Measurements from ENCODE around the gene SLC25A12.

SLC25A12 gene

DNA sequence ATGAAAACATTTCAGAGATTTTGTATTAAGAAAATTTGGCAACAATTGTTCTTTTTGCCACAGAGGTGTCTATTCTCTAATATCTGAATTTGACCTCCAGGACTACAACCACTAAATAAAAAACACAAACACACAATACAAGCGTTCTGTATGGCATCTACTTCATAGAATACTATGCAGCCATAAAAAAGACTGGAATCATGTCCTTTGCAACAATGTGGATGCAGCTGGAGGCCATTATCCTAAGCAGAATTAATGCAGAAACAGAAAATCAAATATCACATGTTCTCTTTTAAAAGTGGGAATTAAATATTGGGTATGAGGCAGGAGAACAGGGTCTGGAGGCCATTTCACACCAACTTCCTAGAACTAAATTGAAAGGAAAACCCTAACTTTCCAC is 19.5 kb downstream of the SLC25A12 start:
- H3K27ac ChIP-seq (ENCODE audit: poor library complexity, severe bottlenecking) = no peak overlapping the region

GRCh38 chr2:171864357-171864985 is 29.6 kb downstream of the SLC25A12 start:
- Histone ChIP-seq H3K27me3 (ENCODE audit: insufficient read depth, poor library complexity, severe bottlenecking) (no peaks in the 10 kb centered on the region), H3K4me1 (ENCODE audit: insufficient read depth, poor library complexity, severe bottlenecking) (peaks cover 5% of the 10 kb centered on the region), H3K4me3 (ENCODE audit: severe bottlenecking) (no peak overlapping the region), H3K36me3 (ENCODE audit: low read depth) (peaks cover 12% of the 10 kb centered on the region; the same call in 1 of the 2 replicates), H3K27ac (ENCODE audit: poor library complexity, severe bottlenecking) (no peak overlapping the region), H3K9me3 (ENCODE audit: severe bottlenecking) (no peaks in the 10 kb centered on the region)
- no peak for DNase-seq (ENCODE audit: low spot score)
- TF ChIP-seq CTCF (IDR thresholded peaks at IDR 0.05; ENCODE audit: poor library complexity, severe bottlenecking) = no peak
- no peak for ATAC-seq (ENCODE audit: low read depth)

More for the DNA sequence above, 19.5 kb downstream of the SLC25A12 start:
- H3K9me3 ChIP-seq (ENCODE audit: severe bottlenecking) = no peaks in the 10 kb centered on the region
- no peak for DNase-seq (ENCODE audit: low spot score)
- peaks cover 9% of the 10 kb centered on the region for H3K4me1 ChIP-seq (ENCODE audit: insufficient read depth, poor library complexity, severe bottlenecking)
- no peak for ATAC-seq (ENCODE audit: low read depth)
- 0 out of 2 replicates have a peak, but pooled peaks cover 3% of the 10 kb centered on the region for H3K36me3 ChIP-seq (ENCODE audit: low read depth)
- no peaks in the 10 kb centered on the region for H3K27me3 ChIP-seq (ENCODE audit: insufficient read depth, poor library complexity, severe bottlenecking)
- H3K4me3 ChIP-seq (ENCODE audit: severe bottlenecking) = no peak overlapping the region
- no peak for TF ChIP-seq CTCF (IDR thresholded peaks at IDR 0.05; ENCODE audit: poor library complexity, severe bottlenecking)

DNA sequence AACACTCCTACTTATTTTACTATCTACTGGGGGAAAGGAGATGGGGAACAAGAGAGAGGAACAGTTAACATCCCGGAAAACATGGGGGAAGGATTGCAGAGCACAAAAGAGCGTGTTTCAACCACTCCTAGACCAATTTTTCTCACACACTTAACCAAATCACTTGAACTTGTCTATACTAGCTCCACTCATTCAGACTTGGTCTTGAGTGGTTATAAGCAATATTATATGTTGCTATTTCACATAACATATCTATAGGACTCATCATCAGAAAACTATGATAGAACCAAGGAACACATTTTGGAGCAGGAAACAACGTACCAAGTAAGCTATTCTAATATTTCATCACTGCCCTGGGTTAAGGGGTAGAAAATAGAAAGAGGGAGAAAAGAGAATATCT is 31.5 kb downstream of the SLC25A12 start:
- DNase-seq (ENCODE audit: low spot score) (no peak), ATAC-seq (ENCODE audit: low read depth) (no peak)
- no peaks in the 10 kb centered on the region for H3K27me3 ChIP-seq (ENCODE audit: insufficient read depth, poor library complexity, severe bottlenecking)
- TF ChIP-seq CTCF (IDR thresholded peaks at IDR 0.05; ENCODE audit: poor library complexity, severe bottlenecking) = no peak
- peaks cover 7% of the 10 kb centered on the region; the same call in 1 of the 2 replicates for H3K36me3 ChIP-seq (ENCODE audit: low read depth)
- H3K27ac ChIP-seq (ENCODE audit: poor library complexity, severe bottlenecking) = no peak overlapping the region
- H3K4me1 ChIP-seq (ENCODE audit: insufficient read depth, poor library complexity, severe bottlenecking) = peaks cover 5% of the 10 kb centered on the region
- no peak overlapping the region for H3K4me3 ChIP-seq (ENCODE audit: severe bottlenecking)
- no peaks in the 10 kb centered on the region for H3K9me3 ChIP-seq (ENCODE audit: severe bottlenecking)

- H3K4me1 ChIP-seq (ENCODE audit: insufficient read depth, poor library complexity, severe bottlenecking) = no peaks in the 10 kb centered on the region
- H3K27ac ChIP-seq (ENCODE audit: poor library complexity, severe bottlenecking) = no peak overlapping the region
- H3K36me3 ChIP-seq (ENCODE audit: low read depth) = 0 out of 2 replicates have a peak, but pooled peaks cover 10% of the 10 kb centered on the region
- H3K9me3 ChIP-seq (ENCODE audit: severe bottlenecking) = no peaks in the 10 kb centered on the region
- DNase-seq (ENCODE audit: low spot score) (no peak), ATAC-seq (ENCODE audit: low read depth) (no peak)
- no peak for TF ChIP-seq CTCF (IDR thresholded peaks at IDR 0.05; ENCODE audit: poor library complexity, severe bottlenecking)
- H3K4me3 ChIP-seq (ENCODE audit: severe bottlenecking) = no peak overlapping the region
- no peaks in the 10 kb centered on the region for H3K27me3 ChIP-seq (ENCODE audit: insufficient read depth, poor library complexity, severe bottlenecking)
These were observed 35.6 kb downstream of the SLC25A12 start for GRCh38 chr2:171858397-171858958.

GRCh38 chr2:171855401-171855800 is 38.6 kb downstream of the SLC25A12 start:
- Histone ChIP-seq H3K4me1 (ENCODE audit: insufficient read depth, poor library complexity, severe bottlenecking) (no peaks in the 10 kb centered on the region), H3K4me3 (ENCODE audit: severe bottlenecking) (no peak overlapping the region), H3K9me3 (ENCODE audit: severe bottlenecking) (no peaks in the 10 kb centered on the region), H3K27me3 (ENCODE audit: insufficient read depth, poor library complexity, severe bottlenecking) (no peaks in the 10 kb centered on the region), H3K36me3 (ENCODE audit: low read depth) (peaks cover 17% of the 10 kb centered on the region), H3K27ac (ENCODE audit: poor library complexity, severe bottlenecking) (no peak overlapping the region)
- 0 out of 3 replicates have a peak, but pooled peaks have one; percentile 25 for ATAC-seq (ENCODE audit: low read depth)
- no peak for DNase-seq (ENCODE audit: low spot score)
- TF ChIP-seq CTCF (IDR thresholded peaks at IDR 0.05; ENCODE audit: poor library complexity, severe bottlenecking) = no peak
